GM21515 (cell line): ENCODE results near the gene DCAF17.
"Not testable (repeated sequence)": the region's sequence is repeated elsewhere in the genome, so short reads cannot be mapped to it uniquely, and the experiment has no call there.

ENCODE experiments used
- ATAC-seq: cut with Tn5 transposase; IDR thresholded peaks from one replicate; pipeline ENCODE4 v1.9.1; 2021; ENCODE audit not compliant: unreplicated experiment

DCAF17 gene

DNA sequence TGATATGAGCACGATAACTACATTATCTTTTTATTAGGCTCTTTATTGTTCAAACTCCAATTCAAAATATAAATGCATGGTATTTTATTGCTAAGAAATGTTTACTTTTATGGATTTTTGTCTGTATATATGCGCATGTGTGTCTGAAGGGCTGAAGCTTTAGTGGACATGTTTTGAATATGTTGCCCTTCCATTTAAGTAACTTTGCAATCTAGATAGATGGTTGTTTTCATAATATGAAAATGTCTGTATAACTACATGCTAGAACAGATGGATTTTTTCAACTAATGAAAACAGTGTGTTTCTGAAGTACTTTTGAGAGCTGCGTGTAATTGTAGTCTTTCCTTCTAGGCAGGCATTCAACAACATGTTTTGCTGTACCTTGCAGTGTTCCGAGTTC, 18.7 kb downstream of the DCAF17 start:
- no peak for ATAC-seq

DNA sequence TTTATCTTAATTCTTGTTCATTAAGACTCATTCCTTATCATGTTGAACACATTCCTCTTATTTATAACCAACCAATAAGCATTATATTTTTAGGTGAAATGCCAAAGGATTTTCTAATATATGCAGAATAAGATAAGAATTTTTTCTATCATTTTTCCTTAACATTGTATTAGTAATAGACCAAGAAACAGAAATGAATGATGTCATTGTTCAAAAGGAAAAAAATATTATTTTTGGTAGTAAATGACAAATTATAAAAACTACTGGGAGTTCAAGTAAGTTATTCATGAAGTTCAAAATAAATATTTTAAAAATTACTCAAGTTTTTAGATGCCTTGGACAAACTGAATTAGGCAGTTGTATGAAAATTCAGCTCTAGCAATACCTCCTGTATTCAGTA, 25.5 kb downstream of the DCAF17 start:
- ATAC-seq = no peak

DNA sequence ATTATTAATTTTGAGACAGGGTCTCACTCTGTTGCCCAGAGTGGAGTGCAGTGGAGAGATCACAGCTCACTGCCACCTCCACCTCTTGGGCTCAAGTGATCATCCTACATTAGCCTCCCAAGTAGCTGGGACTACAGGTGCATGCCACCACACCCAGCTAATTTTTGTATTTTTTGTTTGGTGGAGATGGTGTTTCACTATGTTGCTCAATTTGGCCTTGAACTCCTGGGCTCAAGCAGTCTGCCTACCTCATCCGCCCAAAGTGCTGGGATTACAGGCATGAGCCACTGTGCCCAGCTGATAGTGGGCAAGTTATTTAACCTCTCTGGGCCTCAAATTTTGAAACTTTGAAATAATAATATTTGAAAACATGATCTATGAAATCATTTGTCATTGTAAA, 26.5 kb downstream of the DCAF17 start:
- no peak for ATAC-seq

DNA sequence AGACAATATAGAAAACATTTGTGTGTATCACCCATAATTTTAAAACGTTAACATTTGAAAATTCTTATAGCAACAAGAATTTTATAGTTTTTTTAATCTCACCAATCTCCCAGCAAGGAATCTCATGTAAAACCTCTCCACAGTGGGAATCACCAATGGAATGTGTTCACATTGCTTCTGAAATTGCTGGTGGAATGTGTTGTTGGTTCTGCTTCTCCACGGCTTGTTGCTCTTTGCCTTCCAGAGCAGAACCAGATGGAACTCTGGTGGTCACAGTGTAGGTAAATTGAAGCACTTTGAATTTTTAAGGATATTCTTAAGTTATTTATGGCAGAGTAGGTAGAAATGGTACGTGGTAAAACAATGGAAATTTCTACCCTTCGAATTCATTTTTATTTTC, 35.1 kb downstream of the DCAF17 start:
- no peak for ATAC-seq

DNA sequence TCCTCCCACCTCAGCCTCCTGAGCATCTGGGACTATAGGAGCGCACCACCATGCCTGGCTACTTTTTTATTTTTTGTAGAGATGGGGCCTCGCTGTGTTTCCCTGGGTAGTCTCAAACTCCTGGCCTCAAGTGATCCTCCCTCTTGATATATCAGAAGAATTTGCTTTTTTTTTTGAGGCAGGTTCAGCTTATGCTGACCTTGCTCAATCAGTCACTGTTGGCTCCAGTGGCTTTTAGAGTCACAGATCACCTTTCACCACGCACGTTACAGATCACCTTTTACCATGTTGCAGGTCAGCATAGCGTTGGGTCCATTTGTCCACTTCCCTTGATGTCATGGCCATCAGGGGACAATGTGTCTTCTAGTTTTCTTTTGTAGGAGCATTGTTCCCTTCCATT, 36.1 kb downstream of the DCAF17 start:
- no peak for ATAC-seq

DNA sequence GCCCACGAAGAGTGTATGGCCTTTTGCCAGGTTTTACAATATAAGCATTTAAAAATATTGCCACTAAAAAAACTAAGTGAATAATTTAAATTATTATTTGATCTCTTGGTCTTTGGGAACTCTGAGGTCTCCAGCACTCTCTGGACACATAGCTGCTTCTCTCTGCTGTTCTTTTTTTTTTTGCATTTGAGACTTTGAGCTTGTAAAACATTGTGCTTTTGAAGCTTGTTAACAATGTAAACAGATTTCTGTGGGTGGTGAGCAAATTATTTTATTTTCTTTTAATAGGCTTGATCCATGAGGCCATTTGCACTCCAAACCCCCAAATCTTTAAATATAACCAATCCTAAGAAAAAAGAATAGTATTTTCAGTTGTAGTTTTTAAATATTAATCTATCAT, 42.0 kb downstream of the DCAF17 start:
- no peak for ATAC-seq

DNA sequence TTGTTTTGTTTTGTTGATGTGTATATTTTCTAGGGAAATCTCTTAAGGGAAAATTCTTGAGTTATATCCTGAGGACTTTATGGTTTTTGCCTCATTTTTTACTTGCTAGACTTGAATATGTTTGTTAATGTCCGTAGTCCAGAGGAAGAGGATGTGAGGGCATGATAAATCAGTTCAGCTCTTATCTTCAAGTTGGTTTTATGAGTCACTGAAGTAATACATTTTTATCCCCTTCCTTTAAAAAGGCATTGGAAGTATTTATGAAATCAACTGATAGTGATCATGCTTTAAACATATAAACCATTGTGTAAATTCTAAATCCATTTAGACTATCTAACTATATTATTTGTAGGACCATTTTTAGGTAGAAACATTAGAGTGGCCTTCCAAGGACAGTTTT, 44.3 kb downstream of the DCAF17 start:
- no peak for ATAC-seq

DNA sequence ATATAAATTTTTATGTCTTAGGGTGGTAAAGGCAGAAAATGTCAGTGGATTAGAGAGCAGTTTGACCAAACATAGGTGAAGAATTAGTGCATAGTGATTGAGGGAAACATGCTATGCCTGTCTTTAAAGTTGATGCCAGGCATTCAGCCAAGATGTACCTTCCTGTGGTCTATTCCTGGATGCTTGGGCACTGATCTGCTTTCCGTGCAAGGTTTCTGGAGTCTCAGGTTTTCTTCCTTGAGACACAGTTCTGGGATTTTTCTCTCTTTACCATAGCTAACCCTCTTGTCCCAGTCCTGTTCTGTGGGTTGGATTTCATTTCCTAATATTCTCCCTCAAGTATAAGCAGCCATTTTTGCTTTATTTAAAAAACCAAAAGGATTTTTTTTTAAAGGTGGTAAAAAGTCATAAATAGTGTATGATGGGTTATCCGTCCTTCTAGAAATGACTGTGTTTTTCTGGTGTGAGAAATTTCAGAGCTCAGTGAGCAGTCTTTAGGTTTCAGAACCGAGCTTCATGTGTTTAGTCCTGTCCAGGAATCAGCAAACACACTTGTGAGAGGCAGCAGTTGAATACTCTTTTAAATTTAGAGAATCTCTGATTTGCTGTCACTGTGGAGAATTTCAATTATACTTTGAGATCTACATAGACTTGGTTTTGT, 45.3 kb downstream of the DCAF17 start:
- ATAC-seq = no peak

DNA sequence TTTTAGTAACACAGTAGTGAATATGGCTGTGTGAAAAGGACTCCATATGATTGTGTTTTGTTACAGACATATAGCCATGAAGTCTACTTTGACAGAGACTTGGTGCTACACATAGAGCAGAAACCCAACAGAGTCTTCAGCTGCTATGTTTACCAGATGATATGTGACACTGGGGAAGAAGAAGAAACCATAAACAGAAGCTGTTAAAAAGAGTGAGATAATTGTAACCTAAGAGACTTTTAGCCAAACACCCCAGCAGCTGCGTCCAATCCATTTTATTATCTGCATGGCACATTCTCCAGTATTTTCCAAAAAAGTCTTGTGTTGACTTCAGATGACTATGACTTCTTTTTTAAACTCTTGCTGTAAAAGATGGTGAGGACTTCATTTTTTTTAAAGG, 46.9 kb downstream of the DCAF17 start:
- ATAC-seq = no peak

DNA sequence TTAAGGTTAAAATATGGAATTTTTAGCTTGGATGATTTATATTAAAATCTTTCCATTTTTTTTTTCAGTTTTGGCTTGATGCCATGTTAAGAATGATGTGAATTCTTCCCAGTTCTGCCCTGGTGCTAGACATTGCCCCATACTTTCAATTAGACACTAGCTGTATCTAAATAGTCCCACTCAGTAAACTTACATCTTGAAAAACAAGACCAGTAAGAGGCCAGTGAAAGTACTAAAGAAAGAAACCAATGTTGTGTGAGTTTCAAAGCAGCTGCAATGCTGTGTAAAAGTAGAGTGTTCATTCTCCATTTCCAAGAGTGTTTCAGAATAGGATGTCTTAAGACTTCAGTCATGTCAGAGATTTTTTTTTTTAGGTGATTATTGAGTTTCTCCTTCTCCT, 48.3 kb downstream of the DCAF17 start:
- no peak for ATAC-seq

DNA sequence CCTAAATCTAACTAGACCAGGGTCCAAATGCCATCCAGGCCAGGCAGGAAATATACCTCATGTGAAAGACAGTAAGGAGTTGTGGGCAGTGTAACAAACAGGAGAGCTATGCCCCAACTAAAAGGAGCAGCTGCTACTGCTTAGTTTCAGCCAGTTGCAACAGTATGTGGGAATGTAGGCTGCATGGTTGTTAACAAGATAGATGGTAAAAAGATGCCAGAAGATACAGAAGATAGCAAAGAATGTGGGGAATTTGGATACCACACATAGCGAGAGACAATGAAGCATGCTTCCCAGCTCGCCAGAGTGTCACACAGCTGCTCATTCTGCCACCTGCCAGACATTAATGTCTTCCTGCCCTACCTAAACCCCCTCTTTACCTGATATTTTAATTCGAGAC, 48.9 kb downstream of the DCAF17 start:
- no peak for ATAC-seq

DNA sequence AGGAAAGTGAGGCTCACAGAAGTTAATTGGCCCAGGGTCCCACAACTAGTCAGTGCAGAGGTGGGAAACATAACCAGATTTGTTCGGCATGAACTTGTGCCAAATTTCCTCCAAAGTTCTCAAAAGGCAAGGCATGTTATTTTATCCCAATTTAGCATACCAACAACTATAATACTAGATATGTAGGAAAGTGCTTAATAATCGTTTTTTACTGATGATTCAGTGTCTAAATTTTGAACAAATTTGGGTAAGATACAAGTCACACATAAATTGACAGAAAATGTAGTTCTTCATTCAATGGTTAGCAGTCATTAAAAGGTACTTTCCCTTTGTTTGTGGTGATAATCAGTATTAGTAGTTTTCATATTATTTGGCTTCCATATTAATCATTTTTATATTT, 49.8 kb downstream of the DCAF17 start:
- ATAC-seq = no peak

DNA sequence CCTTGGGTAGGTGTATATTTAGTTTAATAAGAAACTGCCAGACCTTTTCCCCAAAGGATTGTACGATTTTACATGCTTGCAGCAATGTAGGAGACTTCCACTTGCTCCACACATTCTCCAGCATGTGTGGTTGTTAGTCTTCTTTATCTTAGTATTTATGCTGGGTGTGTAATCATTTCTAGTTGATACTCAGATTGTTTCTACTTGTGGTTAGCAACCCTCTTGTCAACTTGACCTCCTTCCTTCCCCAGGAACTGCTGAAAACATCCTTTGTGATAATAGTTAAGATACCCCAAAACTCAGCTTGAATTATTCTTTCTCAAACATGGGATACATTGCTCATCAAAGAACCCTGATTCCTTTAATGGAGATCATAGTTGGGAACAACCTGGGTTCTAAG, 51.1 kb downstream of the DCAF17 start:
- ATAC-seq = no peak

DNA sequence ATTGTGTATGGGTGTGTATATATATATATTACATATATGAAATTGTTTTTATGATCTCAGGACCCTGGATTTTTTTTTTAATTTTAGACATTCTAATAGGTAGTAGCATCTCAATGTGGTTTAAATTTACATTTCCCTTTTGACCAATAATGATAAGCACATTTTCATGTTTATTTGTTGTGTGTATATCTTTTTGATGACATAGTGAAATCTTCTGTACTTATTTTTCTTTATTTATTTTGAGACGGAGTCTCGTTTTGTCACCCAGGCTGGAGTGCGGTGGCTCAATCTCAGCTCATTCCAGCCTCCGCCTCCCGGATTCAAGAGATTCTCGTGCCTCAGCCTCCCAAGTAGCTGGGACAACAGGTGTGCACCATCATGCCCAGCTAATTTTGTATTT, 53.2 kb downstream of the DCAF17 start:
- no peak for ATAC-seq

DNA sequence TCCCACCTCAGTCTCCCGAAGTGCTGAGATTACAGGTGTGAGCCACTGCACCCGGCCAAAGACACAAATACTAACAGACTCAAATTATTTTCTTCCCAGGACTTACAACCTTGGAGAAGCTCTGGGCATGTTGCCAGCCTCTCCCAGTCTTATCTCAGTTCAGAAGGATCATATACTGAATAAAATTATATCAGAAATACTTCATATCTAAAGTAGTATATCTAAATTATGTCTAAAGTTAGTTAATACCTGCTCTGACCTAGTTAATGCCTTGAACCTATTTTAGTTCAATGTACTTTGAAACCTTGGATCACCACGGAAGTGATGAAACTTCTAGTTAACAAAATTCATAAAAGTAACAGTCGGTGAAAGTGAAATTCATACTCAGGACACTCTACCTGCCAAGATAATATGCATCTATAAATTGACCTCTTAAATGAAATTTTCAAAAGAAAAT, 53.8 kb downstream of the DCAF17 start:
- no peak for ATAC-seq

DNA sequence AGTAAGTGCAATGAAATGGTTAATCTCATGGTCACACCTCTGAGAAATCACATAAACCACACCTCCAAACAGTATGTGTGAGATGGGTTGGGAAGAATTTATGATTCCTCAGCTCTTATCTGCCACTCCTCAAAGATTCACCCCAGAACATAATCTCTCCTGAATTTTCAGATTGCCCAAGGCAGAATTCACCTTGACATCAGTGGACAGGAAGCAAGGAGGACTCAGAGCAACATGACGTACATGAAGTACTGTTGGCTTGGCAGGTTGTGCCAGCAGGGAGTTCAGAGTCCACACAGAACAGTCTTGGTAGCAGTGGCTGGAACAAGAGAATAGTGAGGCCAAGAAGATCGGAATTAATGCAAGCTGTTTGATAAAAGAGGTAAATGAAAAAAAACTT, 56.6 kb downstream of the DCAF17 start:
- no peak for ATAC-seq

DNA sequence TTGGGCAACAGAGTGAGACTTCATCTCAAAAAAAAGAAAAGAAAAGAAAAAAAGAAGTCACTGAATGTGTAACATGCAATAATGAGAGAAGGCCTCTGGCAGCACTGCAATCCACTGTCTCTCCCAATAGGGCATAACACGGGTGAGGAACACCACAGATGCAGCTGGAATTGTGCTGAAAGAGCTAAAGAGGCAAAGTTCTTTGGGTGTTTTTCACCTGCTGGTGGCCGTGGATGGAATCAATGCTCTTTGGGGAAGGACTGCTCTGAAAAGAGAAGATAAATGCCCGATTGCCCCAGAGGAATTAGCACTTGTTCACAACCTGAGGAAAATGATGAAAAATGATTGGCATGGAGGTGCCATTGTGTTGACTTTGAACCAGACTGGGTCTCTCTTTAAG, 57.3 kb downstream of the DCAF17 start:
- ATAC-seq = no peak

DNA sequence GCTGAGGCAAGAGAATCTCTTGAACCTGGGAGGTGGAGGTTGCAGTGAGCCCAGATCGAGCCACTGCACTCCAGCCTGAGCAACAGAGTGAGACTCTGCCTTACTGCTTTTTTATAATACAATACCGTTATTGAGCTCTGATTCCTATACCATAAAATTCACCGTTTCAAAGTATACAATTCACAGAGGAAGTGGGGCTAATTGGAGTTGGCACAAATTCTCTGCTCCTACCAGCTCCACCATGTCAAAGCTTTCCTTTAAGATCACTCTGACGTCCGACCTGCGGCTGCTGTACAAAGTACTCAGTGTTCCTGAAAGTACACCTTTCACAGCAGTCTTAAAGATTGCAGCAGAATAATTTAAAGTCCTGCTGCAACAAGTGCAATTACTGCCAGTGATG, 58.6 kb downstream of the DCAF17 start:
- no peak for ATAC-seq

DNA sequence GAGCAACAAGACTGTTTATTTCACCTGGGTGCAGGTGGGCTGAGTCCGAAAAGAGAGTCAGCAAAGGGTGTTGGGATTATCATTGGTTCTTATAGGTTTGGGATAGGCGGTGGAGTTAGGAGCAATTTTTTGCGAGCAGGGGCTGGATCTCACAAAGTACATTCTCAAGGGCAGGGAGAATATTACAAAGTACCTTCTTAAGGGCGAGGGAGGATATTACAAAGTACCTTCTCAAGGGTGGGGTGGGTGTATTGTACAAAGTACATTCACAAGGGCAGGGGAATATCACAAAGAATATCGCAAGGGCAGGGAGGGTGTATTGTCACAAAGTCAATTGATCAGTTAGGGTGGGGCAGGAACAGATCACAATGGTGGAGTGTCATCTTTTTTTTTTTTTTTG, 63.6 kb downstream of the DCAF17 start:
- ATAC-seq = not testable (repeated sequence)

DNA sequence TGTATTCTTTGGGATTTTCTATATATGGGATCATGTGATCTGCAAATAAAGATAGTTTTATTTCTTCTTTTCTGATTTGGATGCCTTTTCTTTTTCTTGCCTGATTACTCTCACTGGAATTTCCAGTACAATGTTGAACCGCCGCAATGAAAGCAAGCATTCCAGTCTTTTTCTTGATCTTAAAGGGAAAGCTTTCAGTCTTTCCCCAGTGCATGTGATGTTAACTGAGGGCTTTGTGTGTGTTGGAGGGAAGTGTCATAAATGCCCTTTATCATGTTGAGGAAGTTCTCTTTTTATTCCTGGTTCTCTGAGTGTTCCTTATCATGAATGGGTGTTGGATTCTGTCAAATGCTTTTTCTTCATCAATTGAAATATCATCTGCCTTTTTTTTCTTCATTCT, 71.3 kb downstream of the DCAF17 start:
- no peak for ATAC-seq

DNA sequence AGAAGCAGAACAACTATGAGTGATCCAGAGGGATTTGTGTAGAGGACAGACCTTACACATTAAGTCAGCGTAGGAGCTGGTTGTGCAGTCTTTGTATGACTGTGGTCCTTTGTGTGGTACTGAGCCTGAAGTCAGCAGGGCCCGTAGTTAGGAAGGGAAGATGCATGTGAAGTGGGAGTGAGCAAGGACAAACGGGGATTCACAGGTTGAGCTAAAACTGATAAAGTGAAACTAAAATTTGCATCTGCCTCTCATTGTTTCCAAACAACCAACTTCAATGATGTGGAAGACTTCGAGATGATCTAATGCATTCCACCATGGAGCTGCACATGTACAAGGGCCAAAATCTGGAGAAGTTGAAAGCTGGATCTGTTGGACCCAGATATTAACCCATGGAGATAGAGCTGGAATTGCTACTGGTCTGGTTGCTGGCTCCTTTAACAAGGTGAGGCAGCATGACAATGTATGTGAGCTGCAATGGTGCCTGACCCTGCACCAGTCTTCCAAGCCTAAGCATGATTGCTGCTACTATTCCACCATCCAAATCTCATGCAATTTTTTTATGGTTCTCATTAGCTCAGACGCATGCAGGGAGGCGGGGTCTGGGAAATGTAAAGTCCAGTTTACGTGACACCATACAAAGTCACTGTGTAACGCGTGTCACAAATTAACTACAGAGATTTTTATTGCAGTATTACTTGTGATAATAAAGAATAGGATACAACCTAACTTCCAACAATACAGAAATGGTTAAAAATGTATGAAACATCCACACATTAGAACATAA, 76.1 kb downstream of the DCAF17 start:
- ATAC-seq = peak; percentile 57

DNA sequence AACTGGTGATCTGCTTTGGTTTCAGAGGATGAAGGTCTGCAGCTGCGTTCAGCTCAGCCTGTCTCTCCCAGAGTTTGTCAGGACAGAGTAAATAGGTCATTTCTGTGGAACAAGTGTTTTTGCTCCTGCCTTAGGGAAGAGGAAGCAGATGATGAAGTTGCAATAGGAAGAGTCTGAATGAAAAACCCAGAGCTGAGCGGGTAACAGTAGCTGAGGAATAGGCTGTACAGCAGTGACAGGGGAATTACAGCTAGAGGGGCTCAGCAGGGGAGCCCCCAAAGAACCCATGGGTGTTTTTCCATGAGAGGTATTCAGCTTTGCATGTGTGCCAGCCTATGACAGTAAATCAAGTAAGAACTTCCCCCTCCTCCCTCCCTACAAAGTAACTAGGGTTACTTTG, 78.0 kb downstream of the DCAF17 start:
- no peak for ATAC-seq

DNA sequence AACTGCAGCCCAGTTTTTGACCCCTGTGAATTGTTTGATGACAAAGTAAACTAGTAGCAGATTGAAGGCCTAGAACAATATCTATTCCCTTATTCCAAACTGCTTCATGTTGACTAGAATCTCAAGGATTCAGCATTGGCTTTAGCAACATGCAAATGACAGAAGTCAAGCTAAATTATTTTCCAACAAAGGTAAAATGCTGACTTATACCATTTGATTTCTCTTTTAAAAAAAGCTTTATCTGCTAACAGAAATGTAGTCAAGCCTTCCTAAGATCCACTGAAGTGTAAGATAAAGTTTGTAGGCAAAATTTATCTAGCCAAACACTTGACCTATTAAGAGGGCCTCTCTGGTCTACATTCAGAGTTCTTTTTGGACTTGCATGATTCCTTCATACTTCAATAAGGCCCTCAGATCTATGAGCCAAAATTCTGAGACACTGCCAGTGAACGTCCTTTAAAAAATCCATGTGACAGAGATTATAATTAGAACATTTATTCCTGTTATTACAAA, 78.7 kb downstream of the DCAF17 start:
- ATAC-seq = no peak
